ENCODE measurements around the gene KIF20A. TPM values are rescaled to one million over a fixed set of nuclear protein-coding genes. Genes with fewer than 3 reads are reported as not detected.

KIF20A gene
- total and polyA plus RNA-seq, 2 experiments from 2014 or later = 41.0 to 60.4 TPM

DNA sequence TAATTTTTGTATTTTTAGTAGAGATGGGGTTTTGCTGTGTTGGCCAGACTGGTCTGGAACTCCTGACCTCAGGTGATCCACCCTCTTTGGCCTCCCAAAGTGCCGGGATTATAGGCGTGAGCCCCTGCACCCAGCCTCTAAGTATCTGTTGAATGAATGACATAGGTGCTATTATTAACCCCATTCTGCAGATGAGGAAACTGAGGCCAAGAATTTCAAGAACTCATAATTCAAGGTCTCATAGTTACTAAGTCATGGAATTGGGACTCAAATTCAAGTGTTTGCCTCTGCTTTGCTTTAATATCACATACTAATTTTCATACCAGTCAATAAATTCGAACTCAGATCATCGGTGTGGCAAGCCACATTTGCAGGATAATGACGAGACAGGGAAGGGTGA is 1.9 kb downstream of the KIF20A start:
- Histone ChIP-seq H3K4me1 (ENCODE audit: insufficient read depth) (peaks cover 12% of the 10 kb centered on the region), H3K9me2 (ENCODE audit: insufficient read depth) (no peaks in the 10 kb centered on the region), H3K27me3 (ENCODE audit: insufficient read depth) (no peaks in the 10 kb centered on the region), H3K27ac (ENCODE audit: low read depth) (no peak overlapping the region), H3K79me2 (replicated peaks; ENCODE audit: insufficient read depth) (peaks cover 43% of the 10 kb centered on the region), H2AFZ (no peak overlapping the region), H4K20me1 (replicated peaks; ENCODE audit: insufficient read depth) (no peaks in the 10 kb centered on the region; the same call in none of the 2 replicates), H3K36me3 (ENCODE audit: insufficient read depth) (peaks cover 55% of the 10 kb centered on the region), H3K4me2 (no peak overlapping the region; the same call in 1 of the 2 replicates), H3F3A (replicated peaks; ENCODE audit: low read depth) (0 out of 2 replicates have a peak, but pooled peaks cover 10% of the 10 kb centered on the region), H3K4me3 (no peak overlapping the region; the same call in 1 of the 2 replicates)
- Mint-ChIP-seq H3K27ac (no peak overlapping the region), H3K36me3 (ENCODE audit: low read depth) (peaks cover 65% of the 10 kb centered on the region), H3K27me3 (ENCODE audit: insufficient read depth, low read depth, poor library complexity) (peaks cover 6% of the 10 kb centered on the region), H3K9me3 (no peaks in the 10 kb centered on the region), H3K4me3 (peak overlapping the region; percentile 13; the same call in 1 of the 3 replicates), H3K4me1 (peaks cover 2% of the 10 kb centered on the region; the same call in 2 of the 3 replicates)
- no peak for DNase-seq (ENCODE audit: low spot score)
- ATAC-seq = no peak
- TF ChIP-seq, protein P1, sequence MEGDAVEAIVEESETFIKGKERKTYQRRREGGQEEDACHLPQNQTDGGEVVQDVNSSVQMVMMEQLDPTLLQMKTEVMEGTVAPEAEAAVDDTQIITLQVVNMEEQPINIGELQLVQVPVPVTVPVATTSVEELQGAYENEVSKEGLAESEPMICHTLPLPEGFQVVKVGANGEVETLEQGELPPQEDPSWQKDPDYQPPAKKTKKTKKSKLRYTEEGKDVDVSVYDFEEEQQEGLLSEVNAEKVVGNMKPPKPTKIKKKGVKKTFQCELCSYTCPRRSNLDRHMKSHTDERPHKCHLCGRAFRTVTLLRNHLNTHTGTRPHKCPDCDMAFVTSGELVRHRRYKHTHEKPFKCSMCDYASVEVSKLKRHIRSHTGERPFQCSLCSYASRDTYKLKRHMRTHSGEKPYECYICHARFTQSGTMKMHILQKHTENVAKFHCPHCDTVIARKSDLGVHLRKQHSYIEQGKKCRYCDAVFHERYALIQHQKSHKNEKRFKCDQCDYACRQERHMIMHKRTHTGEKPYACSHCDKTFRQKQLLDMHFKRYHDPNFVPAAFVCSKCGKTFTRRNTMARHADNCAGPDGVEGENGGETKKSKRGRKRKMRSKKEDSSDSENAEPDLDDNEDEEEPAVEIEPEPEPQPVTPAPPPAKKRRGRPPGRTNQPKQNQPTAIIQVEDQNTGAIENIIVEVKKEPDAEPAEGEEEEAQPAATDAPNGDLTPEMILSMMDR (conservative IDR thresholded peaks at IDR 0.05; ENCODE audit: low read depth in 2 of 2) = no peak
- no peak for TF ChIP-seq REST (IDR thresholded peaks at IDR 0.05; ENCODE audit: unreplicated experiment)
- no peak for TF ChIP-seq EZH2 (IDR thresholded peaks at IDR 0.05; ENCODE audit: low read depth, unreplicated experiment)
- TF ChIP-seq POLR2AphosphoS5 (IDR thresholded peaks at IDR 0.05; ENCODE audit: low read depth) = no peak
- no peak for TF ChIP-seq ETS1 (IDR thresholded peaks at IDR 0.05)
- TF ChIP-seq, protein P2, sequence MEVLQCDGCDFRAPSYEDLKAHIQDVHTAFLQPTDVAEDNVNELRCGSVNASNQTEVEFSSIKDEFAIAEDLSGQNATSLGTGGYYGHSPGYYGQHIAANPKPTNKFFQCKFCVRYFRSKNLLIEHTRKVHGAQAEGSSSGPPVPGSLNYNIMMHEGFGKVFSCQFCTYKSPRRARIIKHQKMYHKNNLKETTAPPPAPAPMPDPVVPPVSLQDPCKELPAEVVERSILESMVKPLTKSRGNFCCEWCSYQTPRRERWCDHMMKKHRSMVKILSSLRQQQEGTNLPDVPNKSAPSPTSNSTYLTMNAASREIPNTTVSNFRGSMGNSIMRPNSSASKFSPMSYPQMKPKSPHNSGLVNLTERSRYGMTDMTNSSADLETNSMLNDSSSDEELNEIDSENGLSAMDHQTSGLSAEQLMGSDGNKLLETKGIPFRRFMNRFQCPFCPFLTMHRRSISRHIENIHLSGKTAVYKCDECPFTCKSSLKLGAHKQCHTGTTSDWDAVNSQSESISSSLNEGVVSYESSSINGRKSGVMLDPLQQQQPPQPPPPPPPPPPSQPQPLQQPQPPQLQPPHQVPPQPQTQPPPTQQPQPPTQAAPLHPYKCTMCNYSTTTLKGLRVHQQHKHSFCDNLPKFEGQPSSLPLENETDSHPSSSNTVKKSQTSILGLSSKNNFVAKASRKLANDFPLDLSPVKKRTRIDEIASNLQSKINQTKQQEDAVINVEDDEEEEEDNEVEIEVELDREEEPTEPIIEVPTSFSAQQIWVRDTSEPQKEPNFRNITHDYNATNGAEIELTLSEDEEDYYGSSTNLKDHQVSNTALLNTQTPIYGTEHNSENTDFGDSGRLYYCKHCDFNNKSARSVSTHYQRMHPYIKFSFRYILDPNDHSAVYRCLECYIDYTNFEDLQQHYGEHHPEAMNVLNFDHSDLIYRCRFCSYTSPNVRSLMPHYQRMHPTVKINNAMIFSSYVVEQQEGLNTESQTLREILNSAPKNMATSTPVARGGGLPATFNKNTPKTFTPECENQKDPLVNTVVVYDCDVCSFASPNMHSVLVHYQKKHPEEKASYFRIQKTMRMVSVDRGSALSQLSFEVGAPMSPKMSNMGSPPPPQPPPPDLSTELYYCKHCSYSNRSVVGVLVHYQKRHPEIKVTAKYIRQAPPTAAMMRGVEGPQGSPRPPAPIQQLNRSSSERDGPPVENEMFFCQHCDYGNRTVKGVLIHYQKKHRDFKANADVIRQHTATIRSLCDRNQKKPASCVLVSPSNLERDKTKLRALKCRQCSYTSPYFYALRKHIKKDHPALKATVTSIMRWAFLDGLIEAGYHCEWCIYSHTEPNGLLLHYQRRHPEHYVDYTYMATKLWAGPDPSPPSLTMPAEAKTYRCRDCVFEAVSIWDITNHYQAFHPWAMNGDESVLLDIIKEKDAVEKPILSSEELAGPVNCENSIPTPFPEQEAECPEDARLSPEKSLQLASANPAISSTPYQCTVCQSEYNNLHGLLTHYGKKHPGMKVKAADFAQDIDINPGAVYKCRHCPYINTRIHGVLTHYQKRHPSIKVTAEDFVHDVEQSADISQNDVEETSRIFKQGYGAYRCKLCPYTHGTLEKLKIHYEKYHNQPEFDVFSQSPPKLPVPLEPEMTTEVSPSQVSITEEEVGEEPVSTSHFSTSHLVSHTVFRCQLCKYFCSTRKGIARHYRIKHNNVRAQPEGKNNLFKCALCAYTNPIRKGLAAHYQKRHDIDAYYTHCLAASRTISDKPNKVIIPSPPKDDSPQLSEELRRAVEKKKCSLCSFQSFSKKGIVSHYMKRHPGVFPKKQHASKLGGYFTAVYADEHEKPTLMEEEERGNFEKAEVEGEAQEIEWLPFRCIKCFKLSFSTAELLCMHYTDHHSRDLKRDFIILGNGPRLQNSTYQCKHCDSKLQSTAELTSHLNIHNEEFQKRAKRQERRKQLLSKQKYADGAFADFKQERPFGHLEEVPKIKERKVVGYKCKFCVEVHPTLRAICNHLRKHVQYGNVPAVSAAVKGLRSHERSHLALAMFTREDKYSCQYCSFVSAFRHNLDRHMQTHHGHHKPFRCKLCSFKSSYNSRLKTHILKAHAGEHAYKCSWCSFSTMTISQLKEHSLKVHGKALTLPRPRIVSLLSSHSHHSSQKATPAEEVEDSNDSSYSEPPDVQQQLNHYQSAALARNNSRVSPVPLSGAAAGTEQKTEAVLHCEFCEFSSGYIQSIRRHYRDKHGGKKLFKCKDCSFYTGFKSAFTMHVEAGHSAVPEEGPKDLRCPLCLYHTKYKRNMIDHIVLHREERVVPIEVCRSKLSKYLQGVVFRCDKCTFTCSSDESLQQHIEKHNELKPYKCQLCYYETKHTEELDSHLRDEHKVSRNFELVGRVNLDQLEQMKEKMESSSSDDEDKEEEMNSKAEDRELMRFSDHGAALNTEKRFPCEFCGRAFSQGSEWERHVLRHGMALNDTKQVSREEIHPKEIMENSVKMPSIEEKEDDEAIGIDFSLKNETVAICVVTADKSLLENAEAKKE (CRISPR knock-in tag; IDR thresholded peaks at IDR 0.05) = no peak
- TF ChIP-seq ZNF331 (CRISPR knock-in tag; IDR thresholded peaks at IDR 0.05; ENCODE audit: low read depth) = no peak
- no peak for TF ChIP-seq NANOG (IDR thresholded peaks at IDR 0.05; ENCODE audit: borderline replicate concordance)
- no peak for TF ChIP-seq JUNB (IDR thresholded peaks at IDR 0.05; ENCODE audit: unreplicated experiment)
- no peak for TF ChIP-seq ZNF114 (CRISPR knock-in tag; IDR thresholded peaks at IDR 0.05)
